Peyer's patch (tissue), 4 donors: Measurements from ENCODE around the gene ATP5F1E.

Experiments used
- CTCF ChIP-seq, 6 experiments: fragments of 450-650 bp in 4 of 6; fragments of 200-600 bp in 2 of 6; sonication (generic) in 1 of 6; IDR thresholded peaks; one replicate each; pipeline ENCODE4 v1.5.1; 2017 to 2019; ENCODE audit warnings: antibody characterized with exemption in 6 of 6, mild to moderate bottlenecking in 3 of 6, moderate library complexity in 1 of 6
- POLR2A ChIP-seq, 2 donors: fragments of 450-650 bp; IDR thresholded peaks; one replicate each; pipeline ENCODE4 v1.5.1; 2017; ENCODE audit warnings: antibody characterized with exemption in 2 of 2, mild to moderate bottlenecking in 2 of 2, moderate library complexity in 2 of 2

- TF ChIP-seq CTCF (IDR thresholded peaks at IDR 0.05) (no peak), POLR2A (IDR thresholded peaks at IDR 0.05) (no peak)
Measured at GRCh38 chr20:58987790-58988564, 44.2 kb downstream of the ATP5F1E start.
